Activated effector memory CD4-positive, alpha-beta T cell treated with Interleukin-2 at 50 U/mL for 16 hours (primary cell): ENCODE data around the gene MAPKBP1.

Experiments used
- DNase-seq: peaks from one replicate; pipeline ENCODE4 v3.0.0-alpha.2; 2020

MAPKBP1 gene

GRCh38 chr15:41829959-41830646 is 55.8 kb downstream of the MAPKBP1 start:
- DNase-seq, result no peak

- DNase-seq, result peak; percentile 50
Measured at GRCh38 chr15:41831291-41831690, 57.0 kb downstream of the MAPKBP1 start.

- DNase-seq, result no peak
Measured at GRCh38 chr15:41832208-41832607, 57.9 kb downstream of the MAPKBP1 start.

- no peak for DNase-seq
Measured at GRCh38 chr15:41832875-41833274, 58.6 kb downstream of the MAPKBP1 start.

- no peak for DNase-seq
Measured at GRCh38 chr15:41834096-41834495, 59.8 kb downstream of the MAPKBP1 start.

- no peak for DNase-seq
Measured at GRCh38 chr15:41836073-41836472, 61.8 kb downstream of the MAPKBP1 start.

- no peak for DNase-seq
Measured at GRCh38 chr15:41836713-41837454, 62.6 kb downstream of the MAPKBP1 start.

GRCh38 chr15:41838400-41838897 is 64.2 kb downstream of the MAPKBP1 start, which contains the start of gene PLA2G4B:
Gene PLA2G4B, plus strand, starts transcription at chr15:41838847. Its CDS starts 67 bp downstream, at chr15:41838914.
- DNase-seq, result no peak

- DNase-seq, result no peak
Measured at GRCh38 chr15:41839781-41840491, 65.7 kb downstream of the MAPKBP1 start.

- no peak for DNase-seq
Measured at GRCh38 chr15:41840673-41841072, 66.4 kb downstream of the MAPKBP1 start.

- no peak for DNase-seq
Measured at GRCh38 chr15:41841131-41841530, 66.8 kb downstream of the MAPKBP1 start.

- no peak for DNase-seq
Measured at GRCh38 chr15:41842229-41842628, 67.9 kb downstream of the MAPKBP1 start.

GRCh38 chr15:41843571-41843970 is 69.3 kb downstream of the MAPKBP1 start:
- DNase-seq, result no peak

GRCh38 chr15:41844814-41845213 is 70.5 kb downstream of the MAPKBP1 start:
- DNase-seq, result no peak

GRCh38 chr15:41847206-41847605 is 72.9 kb downstream of the MAPKBP1 start:
- no peak for DNase-seq

GRCh38 chr15:41847981-41848380 is 73.7 kb downstream of the MAPKBP1 start:
- DNase-seq, result no peak

GRCh38 chr15:41848631-41849030 is 74.3 kb downstream of the MAPKBP1 start:
- no peak for DNase-seq

GRCh38 chr15:41849204-41849603 is 74.9 kb downstream of the MAPKBP1 start:
- DNase-seq, result no peak

- no peak for DNase-seq
Measured at GRCh38 chr15:41849861-41850260, 75.6 kb downstream of the MAPKBP1 start.

- DNase-seq, result no peak
Measured at GRCh38 chr15:41850482-41851166, 76.3 kb downstream of the MAPKBP1 start.

GRCh38 chr15:41851167-41851523 is 76.9 kb downstream of the MAPKBP1 start:
- DNase-seq, result no peak

- DNase-seq, result no peak
Measured at GRCh38 chr15:41851755-41852370, 77.6 kb downstream of the MAPKBP1 start.
